ENCODE results near the gene ARSI. TPM values are rescaled to one million over a fixed set of nuclear protein-coding genes. Genes with fewer than 3 reads are reported as not detected.

ARSI gene
- total and polyA plus RNA-seq, 4 donors = 0.23 to 0.51 (median 0.33) TPM; not detected in 1

GRCh38 chr5:150258130-150258529 is 44.6 kb downstream of the ARSI start:
- Histone ChIP-seq H3K9ac (ENCODE audit: low read depth in 1 of 2, low read length in 2 of 2) (no peak overlapping the region), H3K27me3 (ENCODE audit: control insufficient read depth in 4 of 4, insufficient read depth in 4 of 4, low read length in 3 of 4) (no peaks in the 10 kb centered on the region), H3K4me1 (ENCODE audit: control insufficient read depth in 4 of 4, insufficient read depth in 4 of 4, low read length in 3 of 4) (no peaks in the 10 kb centered on the region), H3K9me3 (ENCODE audit: control insufficient read depth in 4 of 4, low read length in 3 of 4) (no peaks in the 10 kb centered on the region), H3K4me3 (ENCODE audit: low read depth in 1 of 3, low read length in 3 of 3) (no peak overlapping the region), H3K36me3 (ENCODE audit: control insufficient read depth in 4 of 4, insufficient read depth in 3 of 4, low read depth in 1 of 4, low read length in 3 of 4) (no peaks in the 10 kb centered on the region), H3K27ac (ENCODE audit: low read depth in 1 of 2, low read length in 2 of 2) (no peak overlapping the region)
- WGBS = 90% methylated on average over 6 of the region's 6 CpGs
- TF ChIP-seq RXRA (IDR thresholded peaks at IDR 0.05) (no peak), TAF1 (conservative IDR thresholded peaks at IDR 0.05) (no peak), ZBTB33 (IDR thresholded peaks at IDR 0.05) (no peak)
- TF ChIP-seq, protein P1, sequence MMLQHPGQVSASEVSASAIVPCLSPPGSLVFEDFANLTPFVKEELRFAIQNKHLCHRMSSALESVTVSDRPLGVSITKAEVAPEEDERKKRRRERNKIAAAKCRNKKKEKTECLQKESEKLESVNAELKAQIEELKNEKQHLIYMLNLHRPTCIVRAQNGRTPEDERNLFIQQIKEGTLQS (IDR thresholded peaks at IDR 0.05) = no peak
- TF ChIP-seq, protein P2, sequence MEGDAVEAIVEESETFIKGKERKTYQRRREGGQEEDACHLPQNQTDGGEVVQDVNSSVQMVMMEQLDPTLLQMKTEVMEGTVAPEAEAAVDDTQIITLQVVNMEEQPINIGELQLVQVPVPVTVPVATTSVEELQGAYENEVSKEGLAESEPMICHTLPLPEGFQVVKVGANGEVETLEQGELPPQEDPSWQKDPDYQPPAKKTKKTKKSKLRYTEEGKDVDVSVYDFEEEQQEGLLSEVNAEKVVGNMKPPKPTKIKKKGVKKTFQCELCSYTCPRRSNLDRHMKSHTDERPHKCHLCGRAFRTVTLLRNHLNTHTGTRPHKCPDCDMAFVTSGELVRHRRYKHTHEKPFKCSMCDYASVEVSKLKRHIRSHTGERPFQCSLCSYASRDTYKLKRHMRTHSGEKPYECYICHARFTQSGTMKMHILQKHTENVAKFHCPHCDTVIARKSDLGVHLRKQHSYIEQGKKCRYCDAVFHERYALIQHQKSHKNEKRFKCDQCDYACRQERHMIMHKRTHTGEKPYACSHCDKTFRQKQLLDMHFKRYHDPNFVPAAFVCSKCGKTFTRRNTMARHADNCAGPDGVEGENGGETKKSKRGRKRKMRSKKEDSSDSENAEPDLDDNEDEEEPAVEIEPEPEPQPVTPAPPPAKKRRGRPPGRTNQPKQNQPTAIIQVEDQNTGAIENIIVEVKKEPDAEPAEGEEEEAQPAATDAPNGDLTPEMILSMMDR (IDR thresholded peaks at IDR 0.05; ENCODE audit: low read depth, low read length, missing input control) = no peak
- DNase-seq (ENCODE audit: low spot score) = no peak

- H3K4me1 ChIP-seq (ENCODE audit: control insufficient read depth in 4 of 4, insufficient read depth in 4 of 4, low read length in 3 of 4) = no peaks in the 10 kb centered on the region
- no peak overlapping the region for H3K9ac ChIP-seq (ENCODE audit: low read depth in 1 of 2, low read length in 2 of 2)
- no peak overlapping the region for H3K4me3 ChIP-seq (ENCODE audit: low read depth in 1 of 3, low read length in 3 of 3)
- TF ChIP-seq RAD21 (IDR thresholded peaks at IDR 0.05) (no peak), TAF1 (conservative IDR thresholded peaks at IDR 0.05) (no peak), NR2F2 (IDR thresholded peaks at IDR 0.05) (no peak), JUND (IDR thresholded peaks at IDR 0.05) (no peak), HNF4A (conservative IDR thresholded peaks at IDR 0.05) (no peak), GABPA (IDR thresholded peaks at IDR 0.05 in 1 of 2, conservative IDR thresholded peaks at IDR 0.05 in 1 of 2) (no peak), YY1 (IDR thresholded peaks at IDR 0.05) (no peak), FOXA2 (IDR thresholded peaks at IDR 0.05) (no peak), MAX (IDR thresholded peaks at IDR 0.05) (no peak), HNF4G (IDR thresholded peaks at IDR 0.05) (no peak), EGR1 (IDR thresholded peaks at IDR 0.05; ENCODE audit: low read depth in 2 of 2) (no peak)
- TF ChIP-seq, protein P3, sequence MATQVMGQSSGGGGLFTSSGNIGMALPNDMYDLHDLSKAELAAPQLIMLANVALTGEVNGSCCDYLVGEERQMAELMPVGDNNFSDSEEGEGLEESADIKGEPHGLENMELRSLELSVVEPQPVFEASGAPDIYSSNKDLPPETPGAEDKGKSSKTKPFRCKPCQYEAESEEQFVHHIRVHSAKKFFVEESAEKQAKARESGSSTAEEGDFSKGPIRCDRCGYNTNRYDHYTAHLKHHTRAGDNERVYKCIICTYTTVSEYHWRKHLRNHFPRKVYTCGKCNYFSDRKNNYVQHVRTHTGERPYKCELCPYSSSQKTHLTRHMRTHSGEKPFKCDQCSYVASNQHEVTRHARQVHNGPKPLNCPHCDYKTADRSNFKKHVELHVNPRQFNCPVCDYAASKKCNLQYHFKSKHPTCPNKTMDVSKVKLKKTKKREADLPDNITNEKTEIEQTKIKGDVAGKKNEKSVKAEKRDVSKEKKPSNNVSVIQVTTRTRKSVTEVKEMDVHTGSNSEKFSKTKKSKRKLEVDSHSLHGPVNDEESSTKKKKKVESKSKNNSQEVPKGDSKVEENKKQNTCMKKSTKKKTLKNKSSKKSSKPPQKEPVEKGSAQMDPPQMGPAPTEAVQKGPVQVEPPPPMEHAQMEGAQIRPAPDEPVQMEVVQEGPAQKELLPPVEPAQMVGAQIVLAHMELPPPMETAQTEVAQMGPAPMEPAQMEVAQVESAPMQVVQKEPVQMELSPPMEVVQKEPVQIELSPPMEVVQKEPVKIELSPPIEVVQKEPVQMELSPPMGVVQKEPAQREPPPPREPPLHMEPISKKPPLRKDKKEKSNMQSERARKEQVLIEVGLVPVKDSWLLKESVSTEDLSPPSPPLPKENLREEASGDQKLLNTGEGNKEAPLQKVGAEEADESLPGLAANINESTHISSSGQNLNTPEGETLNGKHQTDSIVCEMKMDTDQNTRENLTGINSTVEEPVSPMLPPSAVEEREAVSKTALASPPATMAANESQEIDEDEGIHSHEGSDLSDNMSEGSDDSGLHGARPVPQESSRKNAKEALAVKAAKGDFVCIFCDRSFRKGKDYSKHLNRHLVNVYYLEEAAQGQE (IDR thresholded peaks at IDR 0.05) = no peak
- TF ChIP-seq, protein P2 (IDR thresholded peaks at IDR 0.05; ENCODE audit: low read depth, low read length, missing input control) = no peak
- TF ChIP-seq, protein P1 (IDR thresholded peaks at IDR 0.05) = no peak
- WGBS = 86% methylated on average over 11 of the region's 11 CpGs
- no peak overlapping the region for H3K27ac ChIP-seq (ENCODE audit: low read depth in 1 of 2, low read length in 2 of 2)
- no peak for DNase-seq (ENCODE audit: low spot score)
- no peaks in the 10 kb centered on the region for H3K27me3 ChIP-seq (ENCODE audit: control insufficient read depth in 4 of 4, insufficient read depth in 4 of 4, low read length in 3 of 4)
- no peaks in the 10 kb centered on the region for H3K36me3 ChIP-seq (ENCODE audit: control insufficient read depth in 4 of 4, insufficient read depth in 3 of 4, low read depth in 1 of 4, low read length in 3 of 4)
- no peaks in the 10 kb centered on the region for H3K9me3 ChIP-seq (ENCODE audit: control insufficient read depth in 4 of 4, low read length in 3 of 4)
Observed at GRCh38 chr5:150257424-150257823, 45.3 kb downstream of the ARSI start.

All from liver (tissue), 9 donors.